IMR-90 (cell line): ENCODE results near the gene CUBN. TPM values are rescaled to one million over a fixed set of nuclear protein-coding genes. Genes with fewer than 3 reads are reported as not detected.
A peak's percentile ranks its signal among the peaks of the same experiment; 100 is the strongest.

ENCODE experiments used
- ATAC-seq: fragments of 200-7000 bp; cut with Tn5 transposase; 2 replicates; pipeline ENCODE4 v1.9.1; 2020; ENCODE audit warnings: low read depth, mild to moderate bottlenecking, moderate library complexity
- BruUV-seq: library from RNA; stranded (reverse); fragments of 400-500 nt; replicated peaks from 2 replicates; lab custom pipeline; 2021; lab: Mats Ljungman, UMichigan
- CTCF ChIA-PET: fragments of 300-600 bp; formaldehyde crosslinking; extraction: SDS; loops from one replicate; lab custom pipeline; 2021; ENCODE audit warnings: antibody characterized with exemption; lab: Yijun Ruan, JAX
- POLR2A ChIA-PET: fragments of 300-600 bp; sonication (Branson Sonifier 250); formaldehyde crosslinking; loops from one replicate; lab custom pipeline; 2022; ENCODE audit warnings: antibody characterized with exemption; ENCODE audit not compliant: unreplicated experiment; lab: Charles Lee
- DNase-seq: peaks from one replicate; pipeline ENCODE4 v3.0.0; 2013
- H2AFZ ChIP-seq: replicated peaks from 2 replicates; pipeline ENCODE3; 2013; ENCODE audit warnings: low read length, mild to moderate bottlenecking; ENCODE audit not compliant: poor library complexity
- H2AK5ac ChIP-seq: 2 replicates; pipeline ENCODE4 v1.6.1; 2013; ENCODE audit warnings: low read depth, low read length, inconsistent platforms
- H2AK9ac ChIP-seq: replicated peaks from 2 replicates; pipeline ENCODE3; 2013; ENCODE audit warnings: mild to moderate bottlenecking, low read depth, low read length, moderate library complexity; ENCODE audit not compliant: poor library complexity
- H2BK120ac ChIP-seq: 2 replicates; pipeline ENCODE4 v1.6.1; 2013; ENCODE audit warnings: low read depth, low read length, inconsistent platforms
- H2BK15ac ChIP-seq: 3 replicates; pipeline ENCODE4 v1.6.1; 2013; ENCODE audit warnings: low read depth, low read length, inconsistent platforms
- H2BK20ac ChIP-seq: 2 replicates; pipeline ENCODE4 v1.6.1; 2013; ENCODE audit warnings: low read depth, mild to moderate bottlenecking, inconsistent platforms, low read length, moderate library complexity
- H2BK5ac ChIP-seq: 2 replicates; pipeline ENCODE4 v1.6.1; 2013; ENCODE audit warnings: mild to moderate bottlenecking, low read depth, low read length, inconsistent platforms; ENCODE audit not compliant: poor library complexity, severe bottlenecking
- H3K14ac ChIP-seq: replicated peaks from 2 replicates; pipeline ENCODE4 v1.6.1; 2013; ENCODE audit warnings: low read depth, low read length, inconsistent platforms
- H3K18ac ChIP-seq: 2 replicates; pipeline ENCODE4 v1.6.1; 2013; ENCODE audit warnings: low read depth, low read length, control low read depth
- H3K23ac ChIP-seq: 2 replicates; pipeline ENCODE4 v1.6.1; 2013; ENCODE audit warnings: low read depth, low read length, inconsistent platforms
- H3K27ac ChIP-seq: 2 replicates; pipeline ENCODE4 v1.5.1; 2013; ENCODE audit warnings: mild to moderate bottlenecking, control low read depth, low read length; ENCODE audit not compliant: insufficient read depth
- H3K27me3 ChIP-seq: 2 replicates; pipeline ENCODE4 v1.6.1; 2013; ENCODE audit warnings: low read length; ENCODE audit not compliant: control insufficient read depth, insufficient read depth
- H3K36me3 ChIP-seq: 2 replicates; pipeline ENCODE4 v1.6.1; 2013; ENCODE audit warnings: low read length, mixed read lengths; ENCODE audit not compliant: control insufficient read depth, insufficient read depth
- H3K4ac ChIP-seq: 2 replicates; pipeline ENCODE4 v1.6.1; 2013; ENCODE audit warnings: low read depth, low read length, inconsistent platforms
- H3K4me1 ChIP-seq: 2 replicates; pipeline ENCODE4 v1.6.1; 2013; ENCODE audit warnings: low read length, mixed read lengths; ENCODE audit not compliant: control insufficient read depth, insufficient read depth
- H3K4me2 ChIP-seq: 2 replicates; pipeline ENCODE4 v1.6.1; 2013; ENCODE audit warnings: low read depth, mild to moderate bottlenecking, control low read depth, low read length, moderate library complexity
- H3K4me3 ChIP-seq: 2 replicates; pipeline ENCODE4 v1.5.1; 2013; ENCODE audit warnings: low read depth, mild to moderate bottlenecking, control low read depth, low read length, moderate library complexity; ENCODE audit not compliant: insufficient read depth
- H3K56ac ChIP-seq: 2 replicates; pipeline ENCODE4 v1.6.1; 2013; ENCODE audit warnings: low read length, inconsistent platforms; ENCODE audit not compliant: insufficient read depth; ENCODE audit errors: extremely low read depth
- H3K79me1 ChIP-seq, 2 experiments: 2 replicates each; pipeline ENCODE4 v1.6.1; 2013; ENCODE audit warnings: low read length in 2 of 2, inconsistent platforms in 1 of 2, low read depth in 1 of 2
- H3K9ac ChIP-seq: 2 replicates; pipeline ENCODE4 v1.6.1; 2013; ENCODE audit warnings: low read depth, low read length, control low read depth
- H3K9me1 ChIP-seq: 2 replicates; pipeline ENCODE4 v1.6.1; 2013; ENCODE audit warnings: low read length, inconsistent platforms; ENCODE audit not compliant: insufficient read depth
- H3K9me3 ChIP-seq: 2 replicates; pipeline ENCODE4 v1.6.1; 2013; ENCODE audit warnings: low read length; ENCODE audit not compliant: control insufficient read depth, insufficient read depth
- H4K20me1 ChIP-seq: 2 replicates; pipeline ENCODE4 v1.6.1; 2013; ENCODE audit warnings: low read length, inconsistent platforms; ENCODE audit not compliant: insufficient read depth
- H4K5ac ChIP-seq: 2 replicates; pipeline ENCODE4 v1.6.1; 2013; ENCODE audit warnings: mild to moderate bottlenecking, low read depth, low read length, control low read depth
- H4K8ac ChIP-seq, 2 experiments: 2 replicates each; pipeline ENCODE4 v1.6.1; 2013; ENCODE audit warnings: low read depth in 2 of 2, low read length in 2 of 2, control low read depth in 1 of 2, inconsistent platforms in 1 of 2
- H4K91ac ChIP-seq: 2 replicates; pipeline ENCODE4 v1.6.1; 2013; ENCODE audit warnings: low read depth, low read length, inconsistent platforms; ENCODE audit not compliant: insufficient read depth
- BHLHE40 ChIP-seq: fragments of 150-350 bp; IDR thresholded peaks from 2 replicates; pipeline ENCODE4 v1.6.1; 2016; ENCODE audit warnings: mild to moderate bottlenecking, low read depth, low read length
- CEBPB ChIP-seq: IDR thresholded peaks from 2 replicates; pipeline ENCODE4 v1.6.1; 2012; ENCODE audit warnings: low read depth, low read length, improper control_type of control experiment
- CTCF ChIP-seq: conservative IDR thresholded peaks from 2 replicates; pipeline ENCODE4 v1.5.1; 2012; ENCODE audit warnings: mild to moderate bottlenecking, low read depth, low read length, improper control_type of control experiment
- ELK1 ChIP-seq: fragments of 150-350 bp; IDR thresholded peaks from 2 replicates; pipeline ENCODE4 v1.6.1; 2016; ENCODE audit warnings: low read depth, mild to moderate bottlenecking, low read length, moderate library complexity, borderline replicate concordance
- MAFK ChIP-seq: IDR thresholded peaks from 2 replicates; pipeline ENCODE4 v1.6.1; 2012; ENCODE audit warnings: low read depth, low read length, improper control_type of control experiment
- MAZ ChIP-seq: IDR thresholded peaks from 2 replicates; pipeline ENCODE4 v1.6.1; 2012; ENCODE audit warnings: low read depth, mild to moderate bottlenecking, low read length, improper control_type of control experiment, moderate library complexity, borderline replicate concordance
- MXI1 ChIP-seq: IDR thresholded peaks from 2 replicates; pipeline ENCODE4 v1.6.1; 2012; ENCODE audit warnings: low read depth, mild to moderate bottlenecking, low read length, moderate library complexity, borderline replicate concordance
- NFE2L2 ChIP-seq: fragments of 150-350 bp; IDR thresholded peaks from 2 replicates; pipeline ENCODE4 v1.6.1; 2016; ENCODE audit warnings: low read depth, mild to moderate bottlenecking, low read length
- POLR2A ChIP-seq: IDR thresholded peaks from 2 replicates; pipeline ENCODE4 v1.6.1; 2012; ENCODE audit warnings: mild to moderate bottlenecking, low read depth, low read length
- RAD21 ChIP-seq: IDR thresholded peaks from 2 replicates; pipeline ENCODE4 v1.6.1; 2012; ENCODE audit warnings: low read length, improper control_type of control experiment
- RCOR1 ChIP-seq: IDR thresholded peaks from 2 replicates; pipeline ENCODE4 v1.6.1; 2012; ENCODE audit warnings: mild to moderate bottlenecking, low read length, improper control_type of control experiment; ENCODE audit not compliant: insufficient replicate concordance
- SMC3 ChIP-seq: fragments of 150-350 bp; IDR thresholded peaks from 2 replicates; pipeline ENCODE4 v1.6.1; 2016; ENCODE audit warnings: low read depth, mild to moderate bottlenecking, antibody characterized with exemption, low read length, moderate library complexity
- USF2 ChIP-seq: fragments of 150-350 bp; IDR thresholded peaks from 2 replicates; pipeline ENCODE4 v1.6.1; 2017; ENCODE audit warnings: mild to moderate bottlenecking, antibody characterized with exemption, low read length, low read depth
- WGBS, 2 experiments: methylation state at CpG; one replicate each; pipeline versions ENCODE4 v1.1.5 to v1.1.7; 2013; ENCODE audit warnings: missing lambda C conversion rate in 2 of 2; ENCODE audit not compliant: insufficient read length in 1 of 2; ENCODE audit errors: extremely low coverage in 2 of 2; 5-methylcytosine and 5-hydroxymethylcytosine counted together
- dilution Hi-C: fragments of 300-500 bp; cut with HindIII; formaldehyde crosslinking; loops from one replicate; pipeline ENCODE4 v1.14.3; 2018; ENCODE audit warnings: low sequenced_read_pairs; ENCODE audit not compliant: unreplicated experiment
- in situ Hi-C: fragments of 300-500 bp; cut with MboI; formaldehyde crosslinking; loops from 3 replicates; pipeline ENCODE4 v1.14.3; 2019; ENCODE audit warnings: low sequenced_read_pairs, inconsistent platforms, mixed read lengths
- intact Hi-C: fragments of 100-400 bp; cut with micrococcal nuclease; formaldehyde crosslinking; loops from 2 replicates; pipeline ENCODE4 v1.10.0; 2022
- polyA plus RNA-seq, 3 experiments: library from polyadenylated mRNA; depleted of rRNA; stranded (reverse); fragments of >200 nt; gene quantifications; 2 replicates each; pipeline ENCODE4 v1.2.3, GENCODE V29; 2012; ENCODE audit warnings: low replicate concordance in 1 of 3
- total RNA-seq: library from RNA; depleted of rRNA; stranded (reverse); fragments of >200 nt; gene quantifications from 2 replicates; pipeline ENCODE4 v1.2.3, GENCODE V29; 2012

The CUBN gene
- total and polyA plus RNA-seq, 2 of the 4 experiments (the other 2 are of a cell fraction) = 0.19 to 0.54 TPM

- H3K4ac ChIP-seq = peak overlapping the region; percentile 46; the same call in 1 of the 2 replicates
- ChIA-PET POLR2A (no interaction called here), CTCF (no interaction called here)
- H2BK5ac ChIP-seq = peak overlapping the region; percentile 46
- H4K91ac ChIP-seq = 0 out of 2 replicates have a peak overlapping the region, but pooled peaks have one; percentile 36
- BruUV-seq = no TSS peak
- H2AK5ac ChIP-seq = peak overlapping the region; percentile 84
- no peak overlapping the region for H3K4me2 ChIP-seq
- no peak overlapping the region for H3K23ac ChIP-seq
- peak overlapping the region; percentile 63 for H2BK20ac ChIP-seq
- 0 out of 2 replicates have a peak overlapping the region, but pooled peaks have one; percentile 9 for H3K27ac ChIP-seq
- peak overlapping the region; percentile 44; the same call in 1 of the 2 replicates for H2BK120ac ChIP-seq
- H4K5ac ChIP-seq = no peak overlapping the region
- in situ Hi-C loops = no loop called here
- ATAC-seq (no peak), DNase-seq (no peak)
- H3K4me3 ChIP-seq = no peak overlapping the region
- H3K4me1 ChIP-seq = peaks cover 27% of the 10 kb centered on the region
- peak overlapping the region in 1 of 2 experiments; percentile 3; a peak in 1 of 4 replicates for H4K8ac ChIP-seq
- H3K36me3 ChIP-seq = no peaks in the 10 kb centered on the region
- H3K9me1 ChIP-seq = peaks cover 15% of the 10 kb centered on the region
- no peak overlapping the region for H2AK9ac ChIP-seq
- H4K20me1 ChIP-seq = no peaks in the 10 kb centered on the region
- peaks cover 0 to 16% of the 10 kb centered on the region in 2 experiments; a peak in 2 of 4 replicates for H3K79me1 ChIP-seq
- H3K56ac ChIP-seq = no peak overlapping the region
- intact Hi-C loops = loop anchor here (5.0 kb wide), 1 partner anchor 237 kb away; the partner anchor contains the start of gene VIM
- no peaks in the 10 kb centered on the region for H3K27me3 ChIP-seq
- no peak overlapping the region for H3K9ac ChIP-seq
- no CpG with 5 or more reads among the region's 8 CpGs for WGBS, 2 experiments
- no peaks in the 10 kb centered on the region for H3K9me3 ChIP-seq
- peak overlapping the region; percentile 63; the same call in 1 of the 3 replicates for H2BK15ac ChIP-seq
- TF ChIP-seq RCOR1 (no peak), CEBPB (no peak), MAZ (no peak), POLR2A (no peak), RAD21 (no peak), MXI1 (no peak), CTCF (no peak), ELK1 (no peak), BHLHE40 (no peak), NFE2L2 (no peak), SMC3 (no peak), USF2 (no peak), MAFK (no peak)
- H2AFZ ChIP-seq = peak overlapping the region; percentile 18
- dilution Hi-C loops = no loop called here
- peak overlapping the region; percentile 20 for H3K18ac ChIP-seq
- H3K14ac ChIP-seq = no peak overlapping the region
These were observed 139.8 kb downstream of the CUBN start for GRCh38 chr10:16989826-16990293.
